Gastrocnemius medialis (tissue), 4 donors: Measurements from ENCODE around the gene VAMP5. TPM values are rescaled to one million over a fixed set of nuclear protein-coding genes. Genes with fewer than 3 reads are reported as not detected.
A peak's percentile ranks its signal among the peaks of the same experiment; 100 is the strongest.
"Not testable (repeated sequence)": the region's sequence is repeated elsewhere in the genome, so short reads cannot be mapped to it uniquely, and the experiment has no call there.

Experiments used
- ATAC-seq, 2 donors: fragments of 150-250 bp; one replicate each; pipeline ENCODE4 v1.9.1; 2016
- DNase-seq, 2 donors: peaks; one replicate each; pipeline ENCODE4 v3.0.0-alpha.2; 2019
- H3K27ac ChIP-seq, 4 donors: fragments of 200-600 bp; sonication (generic); 1 replicate in 1 of 4; 2 replicates in 3 of 4; pipeline ENCODE4 v1.5.1; 2016 to 2018; ENCODE audit warnings: mild to moderate bottlenecking in 2 of 4, moderate library complexity in 1 of 4
- H3K27me3 ChIP-seq, 3 donors: fragments of 200-600 bp; sonication (generic) in 2 of 3; 1 replicate in 1 of 3; 2 replicates in 2 of 3; pipeline versions ENCODE4 v1.5.1 to v1.6.0; 2016 to 2019; ENCODE audit warnings: mild to moderate bottlenecking in 1 of 3, moderate library complexity in 1 of 3
- H3K36me3 ChIP-seq, 2 donors: fragments of 200-600 bp; sonication (generic) in 1 of 2; one replicate each; pipeline ENCODE4 v1.5.1; 2017 to 2018
- H3K4me1 ChIP-seq, 2 donors: fragments of 200-600 bp; sonication (generic) in 1 of 2; one replicate each; pipeline ENCODE4 v1.5.1; 2016 to 2017; ENCODE audit warnings: mild to moderate bottlenecking in 2 of 2
- H3K4me3 ChIP-seq, 4 donors: fragments of 200-600 bp; sonication (generic) in 3 of 4; 1 replicate in 1 of 4; 2 replicates in 3 of 4; pipeline ENCODE4 v1.5.1; 2016 to 2019; ENCODE audit warnings: mild to moderate bottlenecking in 2 of 4
- H3K9me3 ChIP-seq, 3 donors: fragments of 200-600 bp; sonication (generic) in 2 of 3; 1 replicate in 1 of 3; 2 replicates in 2 of 3; pipeline ENCODE4 v1.5.1; 2016 to 2019
- POLR2A ChIP-seq, 2 donors: fragments of 450-650 bp; IDR thresholded peaks; one replicate each; pipeline ENCODE4 v1.6.1; 2017; ENCODE audit warnings: antibody characterized with exemption in 2 of 2, mild to moderate bottlenecking in 2 of 2, moderate library complexity in 2 of 2
- in situ Hi-C, 4 donors: fragments of 200-750 bp; cut with MboI; loops; one replicate each; pipeline versions ENCODE4 v1.15.0 to v1.8.0; 2017; ENCODE audit warnings: low sequenced_read_pairs in 4 of 4
- intact Hi-C: fragments of 100-400 bp; cut with DNase I; formaldehyde crosslinking; loops from one replicate; pipeline ENCODE4 v1.15.1; 2023; ENCODE audit warnings: low total_unique reads
- total RNA-seq, 4 donors: library from RNA; depleted of rRNA; stranded (reverse); fragments of >200 nt; gene quantifications; one replicate each; pipeline versions ENCODE4 v1.1.0 to v1.2.3, GENCODE V29; 2016
- TF ChIP-seq, protein P1 (sequence below), 5 experiments: fragments of 450-650 bp in 3 of 5; fragments of 200-600 bp in 2 of 5; sonication (generic) in 2 of 5; IDR thresholded peaks in 4 of 5; conservative IDR thresholded peaks in 1 of 5; 1 replicate in 4 of 5; 2 replicates in 1 of 5; pipeline ENCODE4 v1.5.1; 2016 to 2019; ENCODE audit warnings: antibody characterized with exemption in 5 of 5, mild to moderate bottlenecking in 3 of 5, moderate library complexity in 3 of 5

Gene VAMP5
- total RNA-seq, 4 donors from 2014 or later = 19.9 to 47.0 (median 36.9) TPM

DNA sequence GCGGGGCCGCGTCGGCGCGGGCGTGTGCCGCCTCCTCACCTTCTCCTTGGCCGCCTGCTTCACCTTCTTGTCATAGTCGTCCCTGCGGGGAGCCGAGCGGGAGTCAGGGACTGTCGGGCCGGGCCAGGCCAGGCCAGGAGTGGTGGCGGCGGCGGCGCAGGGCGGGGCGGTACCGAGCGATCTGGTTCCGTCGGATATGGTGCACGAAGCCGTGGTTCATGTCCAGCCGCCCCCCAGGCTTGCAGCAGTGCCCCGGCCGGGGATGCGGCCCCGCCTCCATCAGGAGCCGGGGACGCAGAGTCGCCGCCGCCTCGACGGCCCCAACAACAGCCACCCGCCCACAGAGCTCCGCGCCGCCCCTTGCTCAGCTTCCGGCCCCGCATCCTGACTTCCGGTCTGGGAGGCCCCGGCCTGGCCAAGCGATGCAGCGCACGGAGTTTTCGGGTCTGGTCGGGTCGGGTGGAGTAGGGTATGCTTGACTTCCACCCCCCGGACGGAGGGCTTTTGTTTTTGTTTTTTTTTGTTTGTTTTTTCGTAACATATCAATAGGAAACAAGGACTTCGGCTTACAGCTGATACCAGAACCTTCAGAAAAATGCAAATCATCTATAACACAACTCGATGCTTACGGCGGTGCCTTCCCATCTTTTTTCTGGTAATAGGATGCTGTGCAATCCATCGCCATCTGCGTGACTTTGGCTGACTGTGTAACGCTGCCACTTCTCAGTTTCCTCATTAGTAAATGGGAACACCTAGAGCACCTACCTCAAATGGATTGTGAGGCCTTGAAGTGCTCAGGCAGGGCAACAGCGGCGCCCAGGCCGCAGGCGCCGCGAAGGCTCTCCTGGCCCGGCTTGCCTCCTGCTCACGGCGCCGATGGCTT lies 27.7 kb downstream of the VAMP5 start, which contains the start of gene C2orf68:
Gene C2orf68, minus strand, starts transcription at position 362 of the 883 bp plus-strand sequence. Its CDS starts 82 bp downstream, at position 280.
- Histone ChIP-seq H3K4me3 (peak within 1 kb of the TSS; percentile 65 to 89 (median 79)), H3K4me1 (peaks cover 54 to 57% of the 10 kb centered on the region in 2 donors), H3K27me3 (no peaks in the 10 kb centered on the region), H3K36me3 (peaks cover 0 to 6% of the 10 kb centered on the region in 2 donors), H3K27ac (peak within 1 kb of the TSS; percentile 95 to 99 (median 99)), H3K9me3 (no peaks in the 10 kb centered on the region)
- intact Hi-C loops = no loop called here
- TF ChIP-seq, protein P1, sequence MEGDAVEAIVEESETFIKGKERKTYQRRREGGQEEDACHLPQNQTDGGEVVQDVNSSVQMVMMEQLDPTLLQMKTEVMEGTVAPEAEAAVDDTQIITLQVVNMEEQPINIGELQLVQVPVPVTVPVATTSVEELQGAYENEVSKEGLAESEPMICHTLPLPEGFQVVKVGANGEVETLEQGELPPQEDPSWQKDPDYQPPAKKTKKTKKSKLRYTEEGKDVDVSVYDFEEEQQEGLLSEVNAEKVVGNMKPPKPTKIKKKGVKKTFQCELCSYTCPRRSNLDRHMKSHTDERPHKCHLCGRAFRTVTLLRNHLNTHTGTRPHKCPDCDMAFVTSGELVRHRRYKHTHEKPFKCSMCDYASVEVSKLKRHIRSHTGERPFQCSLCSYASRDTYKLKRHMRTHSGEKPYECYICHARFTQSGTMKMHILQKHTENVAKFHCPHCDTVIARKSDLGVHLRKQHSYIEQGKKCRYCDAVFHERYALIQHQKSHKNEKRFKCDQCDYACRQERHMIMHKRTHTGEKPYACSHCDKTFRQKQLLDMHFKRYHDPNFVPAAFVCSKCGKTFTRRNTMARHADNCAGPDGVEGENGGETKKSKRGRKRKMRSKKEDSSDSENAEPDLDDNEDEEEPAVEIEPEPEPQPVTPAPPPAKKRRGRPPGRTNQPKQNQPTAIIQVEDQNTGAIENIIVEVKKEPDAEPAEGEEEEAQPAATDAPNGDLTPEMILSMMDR (IDR thresholded peaks at IDR 0.05 in 4 of 5, conservative IDR thresholded peaks at IDR 0.05 in 1 of 5) = no peak
- TF ChIP-seq POLR2A (IDR thresholded peaks at IDR 0.05) = peak; percentile 86 to 90
- DNase-seq = peak; percentile 87 to 91
- ATAC-seq = peak; percentile 64 to 66
- in situ Hi-C loops = no loop called here

DNA sequence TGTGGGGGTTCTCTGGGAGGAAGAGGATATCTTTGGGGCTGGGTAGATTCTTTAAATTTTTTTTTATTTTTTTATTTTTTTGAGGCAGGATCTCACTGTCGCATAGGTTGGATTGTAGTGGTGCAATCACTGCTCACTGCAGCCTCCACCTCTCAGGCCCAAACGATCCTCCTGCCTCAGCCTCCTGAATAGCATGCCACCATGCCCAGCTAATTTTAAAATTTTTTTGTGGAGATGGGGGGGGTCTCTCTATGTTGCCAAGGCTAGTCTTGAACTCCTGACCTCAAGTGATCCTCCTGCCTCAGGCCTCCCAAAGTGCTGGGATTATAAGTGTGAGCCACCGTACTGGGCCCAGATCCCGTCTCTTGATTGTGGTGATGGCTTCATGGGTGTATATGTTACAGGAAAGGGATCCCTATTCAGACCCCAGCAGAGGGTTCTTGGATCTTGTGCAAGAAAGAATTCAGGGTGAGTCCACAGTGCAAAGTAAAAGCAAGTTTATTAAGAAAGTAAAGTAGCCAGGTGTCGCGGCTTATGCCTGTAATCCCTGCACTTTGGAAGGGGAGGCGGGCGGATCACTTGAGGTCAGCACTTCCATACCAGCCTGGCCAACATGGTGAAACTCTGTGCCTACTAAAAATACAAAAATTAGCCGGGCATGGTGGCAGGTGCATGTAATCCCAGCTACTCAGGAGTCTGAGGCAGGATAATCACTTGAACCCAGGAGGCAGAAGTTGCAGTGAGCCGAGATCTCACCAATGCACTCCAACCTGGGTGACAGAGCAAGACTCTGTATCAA lies 29.7 kb downstream of the VAMP5 start:
- Histone ChIP-seq H3K27ac (peak overlapping the region; percentile 95 to 99 (median 99)), H3K9me3 (no peaks in the 10 kb centered on the region), H3K4me1 (peaks cover 49 to 54% of the 10 kb centered on the region in 2 donors), H3K27me3 (no peaks in the 10 kb centered on the region), H3K36me3 (peaks cover 0 to 3% of the 10 kb centered on the region in 2 donors), H3K4me3 (no peak overlapping the region)
- ATAC-seq (no peak), DNase-seq (peak in 1 of 2 donors; percentile 71)
- in situ Hi-C loops = no loop called here
- intact Hi-C loops = no loop called here
- TF ChIP-seq, protein P1 (IDR thresholded peaks at IDR 0.05 in 4 of 5, conservative IDR thresholded peaks at IDR 0.05 in 1 of 5) = no peak
- no peak for TF ChIP-seq POLR2A (IDR thresholded peaks at IDR 0.05)

DNA sequence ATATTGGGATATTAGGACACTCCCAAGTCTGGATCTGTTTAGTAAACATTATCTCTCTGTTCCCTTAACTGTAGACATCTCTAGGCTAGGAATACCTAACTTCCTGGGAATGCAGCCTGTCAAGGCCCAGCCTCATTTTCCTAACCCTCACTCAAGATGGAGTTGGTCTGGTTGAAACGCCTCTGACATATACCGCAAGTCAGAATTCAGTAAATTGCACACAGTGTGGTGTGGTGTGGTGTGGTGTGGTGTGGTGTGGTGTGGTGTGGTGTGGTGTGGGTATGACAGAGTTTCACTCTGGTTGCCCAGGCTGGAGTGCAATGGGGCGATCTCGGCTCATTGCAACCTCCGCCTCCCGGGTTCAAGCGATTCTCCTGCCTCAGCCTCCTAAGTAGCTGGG lies 30.5 kb downstream of the VAMP5 start:
- Histone ChIP-seq H3K4me1 (peaks cover 41 to 51% of the 10 kb centered on the region in 2 donors), H3K27ac (peak overlapping the region; percentile 95 to 99 (median 99))
- H3K4me3 ChIP-seq, H3K27me3 ChIP-seq, H3K9me3 ChIP-seq, DNase-seq, ATAC-seq, H3K36me3 ChIP-seq, in situ Hi-C loops: not testable (repeated sequence)
- intact Hi-C loops = loop anchor here (5.0 kb wide), 1 partner anchor 1008 kb away; the partner anchor contains the start of gene RNF103

DNA sequence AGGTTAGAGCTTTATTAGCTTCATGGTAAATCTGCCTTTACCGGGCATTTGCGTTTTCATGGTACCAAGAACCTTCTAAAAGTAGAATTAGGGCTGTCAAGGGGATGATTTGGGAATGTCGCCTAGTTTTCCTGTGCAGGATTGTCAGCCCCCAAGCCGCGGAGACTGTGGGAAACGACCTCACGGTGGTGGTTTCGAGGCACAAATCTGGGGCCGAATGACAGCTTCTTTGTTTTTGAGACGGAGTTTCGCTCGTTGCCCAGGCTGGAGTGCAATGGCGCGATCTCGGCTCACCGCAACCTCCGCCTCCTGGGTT lies 31.1 kb downstream of the VAMP5 start:
- ATAC-seq (no peak), DNase-seq (no peak)
- Histone ChIP-seq H3K4me1 (peaks cover 35 to 46% of the 10 kb centered on the region in 2 donors), H3K27me3 (no peaks in the 10 kb centered on the region), H3K4me3 (peak overlapping the region; percentile 95 to 100 (median 98)), H3K36me3 (peaks cover 0 to 16% of the 10 kb centered on the region in 2 donors), H3K9me3 (no peaks in the 10 kb centered on the region), H3K27ac (peak overlapping the region; percentile 95 to 99 (median 99))
- in situ Hi-C loops = no loop called here
- TF ChIP-seq, protein P1 (IDR thresholded peaks at IDR 0.05 in 4 of 5, conservative IDR thresholded peaks at IDR 0.05 in 1 of 5) = no peak
- intact Hi-C loops = loop anchor here (5.0 kb wide), 1 partner anchor 1007 kb away; the partner anchor contains the start of gene RNF103

DNA sequence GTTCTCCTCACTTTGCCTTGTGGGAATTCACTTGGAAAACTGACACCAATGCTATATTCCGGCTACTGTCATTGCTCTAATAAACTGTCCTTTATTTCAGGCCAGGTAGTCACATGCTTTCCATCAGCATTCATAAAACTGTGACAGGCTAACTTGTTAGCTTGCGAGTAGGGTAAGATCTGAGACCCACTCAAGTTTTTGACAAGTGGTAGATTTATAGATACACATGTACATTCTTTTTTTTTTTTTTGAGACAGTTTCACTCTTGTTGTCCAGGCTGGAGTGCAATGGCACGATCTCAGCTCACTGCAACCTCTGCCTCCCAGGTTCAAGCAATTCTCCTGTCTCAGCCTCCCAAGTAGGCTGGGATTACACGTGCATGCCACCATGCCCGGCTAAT lies 33.5 kb downstream of the VAMP5 start:
- H3K9me3 ChIP-seq, in situ Hi-C loops, DNase-seq, H3K27me3 ChIP-seq: not testable (repeated sequence)
- intact Hi-C loops = loop anchor here (5.0 kb wide), 1 partner anchor 1005 kb away; the partner anchor contains the start of gene RNF103
- H3K4me3 ChIP-seq = peak overlapping the region in 1 of 4 donors; percentile 98
- peak overlapping the region; percentile 95 to 99 (median 99) for H3K27ac ChIP-seq
- H3K36me3 ChIP-seq = peaks cover under 1 to 39% of the 10 kb centered on the region in 2 donors
- ATAC-seq = peak in 1 of 2 donors; percentile 8
- peaks cover 27 to 33% of the 10 kb centered on the region in 2 donors for H3K4me1 ChIP-seq
